DLD1 (cell line): Measurements from ENCODE around the gene TCHP.
"Not testable (repeated sequence)": the region's sequence is repeated elsewhere in the genome, so short reads cannot be mapped to it uniquely, and the experiment has no call there.

Source experiments
- in situ Hi-C: cut with HindIII; loops from 2 replicates; pipeline ENCODE4 v1.10.0; 2017; ENCODE audit warnings: low sequenced_read_pairs

Gene TCHP, protein sequence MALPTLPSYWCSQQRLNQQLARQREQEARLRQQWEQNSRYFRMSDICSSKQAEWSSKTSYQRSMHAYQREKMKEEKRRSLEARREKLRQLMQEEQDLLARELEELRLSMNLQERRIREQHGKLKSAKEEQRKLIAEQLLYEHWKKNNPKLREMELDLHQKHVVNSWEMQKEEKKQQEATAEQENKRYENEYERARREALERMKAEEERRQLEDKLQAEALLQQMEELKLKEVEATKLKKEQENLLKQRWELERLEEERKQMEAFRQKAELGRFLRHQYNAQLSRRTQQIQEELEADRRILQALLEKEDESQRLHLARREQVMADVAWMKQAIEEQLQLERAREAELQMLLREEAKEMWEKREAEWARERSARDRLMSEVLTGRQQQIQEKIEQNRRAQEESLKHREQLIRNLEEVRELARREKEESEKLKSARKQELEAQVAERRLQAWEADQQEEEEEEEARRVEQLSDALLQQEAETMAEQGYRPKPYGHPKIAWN

DNA sequence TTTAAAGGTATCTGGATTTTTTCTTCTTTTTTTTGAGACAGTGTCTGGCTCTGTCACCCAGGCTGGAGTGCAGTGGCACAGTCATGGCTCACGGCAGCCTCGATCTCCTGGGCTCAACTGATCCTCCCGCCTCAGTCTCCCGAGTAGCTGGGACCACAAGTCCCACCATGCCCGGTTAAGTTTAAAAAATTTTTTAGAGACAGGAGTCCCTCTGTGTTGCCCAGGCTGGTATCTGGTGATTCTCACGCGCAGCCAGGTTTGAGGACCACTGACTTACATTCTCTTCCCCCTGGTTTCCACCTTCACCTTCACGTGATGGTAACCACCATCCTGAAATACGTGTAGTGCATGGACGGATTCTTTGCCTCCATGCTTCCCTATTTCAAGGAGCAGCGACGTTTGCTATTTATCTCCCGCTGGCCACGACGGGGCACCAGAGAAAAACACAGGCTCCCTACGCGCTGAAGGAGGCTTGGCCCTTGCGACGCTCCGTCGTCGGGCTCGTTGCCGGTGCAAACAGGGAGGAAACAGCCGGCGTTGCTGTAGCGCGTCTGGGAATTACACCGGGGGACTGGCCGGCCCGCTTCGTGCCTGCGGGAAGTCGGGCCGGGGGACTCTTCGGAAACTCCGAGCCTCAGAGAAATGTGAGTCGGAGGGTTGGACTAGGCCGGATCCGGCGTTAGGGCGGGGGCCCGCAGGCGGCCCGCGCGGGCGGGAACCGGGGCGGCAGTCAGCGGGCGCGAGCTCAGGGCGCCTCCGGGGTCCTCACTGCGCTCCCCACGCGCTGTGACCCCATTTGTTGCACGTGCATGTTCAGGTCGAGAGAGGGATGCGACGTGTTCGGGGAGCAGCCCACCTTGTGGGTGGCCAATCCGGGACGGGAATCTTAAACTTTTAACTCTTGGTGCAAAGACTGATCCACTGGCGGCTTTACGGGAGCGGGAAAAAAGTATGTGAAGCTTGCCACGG lies at the start of gene TCHP:
TCHP (plus strand) TSS at position 492 of the 969 bp plus-strand sequence. CDS start 2,753 bp downstream, outside the sequence.
- in situ Hi-C loops = no loop called here

DNA sequence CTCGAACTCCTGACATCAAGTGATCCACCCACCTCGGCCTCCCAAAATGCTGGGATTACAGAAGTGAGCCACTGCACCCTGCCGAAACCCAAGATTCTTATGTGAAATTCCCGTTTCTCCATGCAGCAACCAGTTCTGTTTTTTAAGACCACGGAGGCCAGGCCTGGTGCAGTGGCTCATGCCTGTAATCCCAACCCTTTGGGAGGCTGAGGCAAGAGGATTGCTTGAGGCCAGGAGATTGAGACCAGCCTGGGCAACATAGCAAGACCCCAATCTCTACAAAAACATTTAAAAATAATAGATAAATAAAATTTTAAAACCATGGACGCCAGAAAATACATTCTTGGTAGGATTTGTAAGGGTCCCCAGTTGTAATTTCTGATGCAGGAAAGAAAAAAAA lies 49.6 kb upstream of the TCHP start:
- in situ Hi-C loops = not testable (repeated sequence)

DNA sequence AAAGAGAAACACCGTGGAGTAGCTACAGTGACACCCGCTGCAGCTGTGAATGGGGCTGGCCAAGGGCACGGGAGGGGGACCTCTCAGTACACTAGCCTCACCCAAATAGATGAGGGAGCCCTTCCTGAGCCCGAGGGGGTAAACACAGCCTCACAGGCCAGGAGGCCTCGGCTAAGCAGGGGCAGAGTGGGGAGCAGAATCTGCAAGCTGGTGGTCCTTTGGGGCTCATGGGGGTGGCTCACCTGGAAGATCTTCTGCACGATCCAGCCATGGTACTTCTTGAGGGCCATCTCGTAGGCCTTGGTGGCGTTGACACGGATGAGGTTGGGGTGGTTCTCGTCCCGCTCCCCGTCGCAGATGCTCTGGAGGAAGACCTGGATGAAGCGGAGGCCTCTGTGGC lies 44.7 kb upstream of the TCHP start:
- in situ Hi-C loops = no loop called here

DNA sequence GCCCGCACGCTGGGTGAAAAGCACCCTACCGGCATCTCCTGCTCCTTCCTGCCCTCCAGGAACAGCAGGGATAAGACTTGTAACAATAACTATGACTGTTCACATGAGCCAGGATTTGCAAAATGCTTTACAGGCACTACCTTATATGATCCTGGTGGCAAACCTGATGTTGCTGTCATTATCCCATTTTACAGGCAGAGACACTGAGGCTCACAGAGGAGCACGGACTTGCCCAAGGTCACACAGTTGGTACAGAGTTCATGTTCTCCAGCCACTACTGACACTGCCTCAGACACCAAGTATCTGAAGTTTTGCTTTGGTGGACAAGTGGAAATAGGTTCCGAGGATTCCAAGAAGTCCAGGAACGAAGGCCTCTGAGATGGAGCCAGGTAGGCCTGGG lies 42.4 kb upstream of the TCHP start:
- in situ Hi-C loops = no loop called here

DNA sequence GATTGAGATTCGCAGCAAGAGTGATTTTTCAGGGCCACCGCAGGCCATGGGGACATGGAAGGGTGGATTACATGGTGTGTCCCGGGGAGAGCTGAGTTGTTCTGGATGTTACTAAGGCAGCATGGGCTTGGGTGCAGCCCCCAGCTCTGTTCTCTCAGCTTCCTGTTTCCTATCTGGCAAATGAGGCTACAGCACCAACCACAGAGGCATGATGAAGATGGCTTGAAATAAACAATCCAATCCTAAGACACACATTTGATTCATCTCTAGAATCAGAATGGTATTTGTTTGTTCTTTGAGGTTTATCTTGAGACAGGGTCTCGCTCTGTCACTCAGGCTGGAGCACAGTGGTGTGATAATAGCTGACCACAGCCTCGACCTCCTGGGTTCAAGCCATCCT lies 41.3 kb upstream of the TCHP start:
- in situ Hi-C loops = no loop called here

DNA sequence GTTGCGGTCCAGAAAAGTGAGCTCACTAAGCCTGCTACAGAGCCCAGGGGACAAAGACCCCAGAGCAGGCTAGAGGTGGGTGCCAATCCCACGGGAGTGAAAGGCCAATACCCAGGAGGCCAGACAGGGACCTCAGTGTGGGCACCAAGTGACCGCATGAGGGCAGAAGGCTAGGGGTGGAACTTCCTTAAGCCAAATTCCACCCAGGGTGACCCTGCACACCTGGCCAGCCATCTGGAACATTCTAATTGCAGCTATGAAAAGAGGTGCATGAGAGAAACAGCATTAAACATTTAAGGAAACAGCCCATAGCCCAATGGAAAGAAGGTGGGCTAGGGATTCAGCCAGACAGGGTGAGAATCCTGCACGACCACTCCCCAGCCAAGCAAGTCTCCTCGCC lies 39.1 kb upstream of the TCHP start:
- in situ Hi-C loops = no loop called here

DNA sequence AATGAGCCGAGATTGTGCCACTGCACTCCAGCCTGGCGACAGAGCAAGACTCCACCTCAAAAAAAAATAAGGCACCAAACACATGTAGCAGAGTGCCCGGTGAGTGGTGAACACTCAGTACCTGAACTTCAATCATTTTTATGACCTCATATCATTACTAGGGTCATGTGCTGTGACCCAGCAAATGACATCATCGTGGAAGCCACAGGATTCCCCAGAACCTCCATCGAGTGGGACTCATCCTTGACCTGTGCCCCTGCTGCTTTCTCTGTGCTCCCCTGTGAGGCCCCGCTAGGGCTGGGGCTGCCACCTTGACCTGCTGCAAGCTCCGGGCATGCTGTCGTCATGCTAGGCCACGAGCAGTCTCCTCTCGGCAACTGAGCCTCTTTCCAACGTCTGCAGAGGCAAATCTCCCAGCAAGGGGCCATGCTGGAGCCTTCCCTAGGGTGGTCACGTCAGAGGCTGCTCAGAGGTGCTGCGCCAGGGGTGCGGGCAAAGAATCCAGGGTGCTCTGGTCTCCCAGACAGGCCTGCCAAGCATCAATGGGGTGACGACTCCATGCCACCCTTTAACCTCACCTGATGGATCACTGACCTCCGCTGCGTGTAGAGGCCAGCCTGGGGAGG lies 38.3 kb upstream of the TCHP start:
- in situ Hi-C loops = no loop called here

DNA sequence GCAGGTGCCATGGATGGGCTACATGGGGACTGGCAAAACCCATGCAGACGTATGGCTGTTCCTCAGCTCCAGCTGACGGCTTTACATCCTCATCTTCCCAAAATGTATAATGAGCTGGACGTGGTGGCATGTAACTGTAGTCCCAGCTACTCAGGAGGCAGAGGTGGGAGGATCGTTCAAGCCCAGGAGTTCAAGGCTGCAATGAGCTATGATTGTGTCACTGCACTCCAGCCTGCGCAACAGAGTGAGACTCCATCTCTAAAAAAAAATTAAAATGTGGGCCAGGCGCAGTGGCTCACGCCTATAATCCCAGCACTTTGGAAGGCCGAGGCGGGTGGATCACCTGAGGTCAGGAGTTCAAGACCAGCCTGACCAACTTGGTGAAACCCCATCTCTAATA lies 37.6 kb upstream of the TCHP start:
- in situ Hi-C loops = not testable (repeated sequence)

DNA sequence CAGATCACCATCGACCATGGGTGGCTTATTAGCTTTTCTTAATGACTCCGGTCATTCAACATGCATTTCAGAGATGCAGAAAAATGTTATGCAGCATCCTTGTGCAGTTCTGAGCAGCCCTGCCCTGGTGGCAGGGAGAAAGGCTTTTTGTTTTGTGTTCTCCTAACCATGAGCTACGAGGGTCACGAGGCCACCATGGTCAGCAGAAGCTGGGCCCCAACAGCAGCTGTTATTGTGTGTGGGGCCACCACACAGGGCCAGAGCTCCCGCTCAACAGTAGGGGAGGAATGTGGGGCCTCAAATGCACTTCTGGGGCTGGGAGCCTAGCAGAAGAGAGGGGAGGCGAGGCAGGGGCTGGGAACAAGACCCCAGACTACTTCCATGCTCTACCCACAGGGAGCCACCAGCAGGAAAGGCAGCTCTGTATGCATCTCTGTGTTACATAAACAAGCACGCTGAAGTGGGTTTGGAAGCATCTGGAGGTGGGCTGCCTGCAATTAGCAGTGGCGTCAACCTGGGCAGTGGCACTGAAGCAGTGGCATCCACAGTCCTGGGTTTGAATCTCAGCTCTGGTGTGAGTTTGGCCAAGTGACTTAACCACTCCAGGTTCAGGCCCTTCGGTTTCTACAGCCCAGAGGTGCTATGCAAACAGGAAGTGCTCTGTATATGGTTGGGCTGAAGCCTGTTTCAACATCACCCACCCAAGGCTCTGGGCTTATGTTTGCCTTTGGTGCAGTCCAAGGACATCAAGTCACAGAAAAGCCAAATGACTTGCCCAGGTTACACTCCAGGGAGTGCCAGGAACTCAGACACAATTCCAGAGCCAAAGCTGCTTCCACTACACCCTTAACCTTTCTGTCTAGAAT lies 36.0 kb upstream of the TCHP start:
- in situ Hi-C loops = no loop called here

DNA sequence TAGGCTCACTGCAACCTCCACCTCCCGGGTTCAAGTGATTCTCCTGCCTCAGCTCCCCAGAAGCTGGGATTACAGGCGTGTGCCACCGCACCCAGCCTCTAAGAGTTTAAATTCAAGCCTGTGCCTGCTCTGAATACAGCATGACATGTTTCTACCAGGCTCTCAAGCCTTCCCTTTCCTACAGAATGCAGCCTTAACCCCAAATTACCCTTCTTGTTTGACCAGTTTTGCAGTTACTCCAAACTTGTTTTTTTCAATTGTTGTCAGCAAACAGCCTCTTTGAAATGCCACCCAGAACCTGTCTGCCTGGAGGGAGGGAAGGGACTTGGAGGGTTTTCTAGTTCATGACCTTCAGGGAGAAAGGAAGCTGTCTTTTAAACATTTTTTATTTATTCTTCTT lies 35.2 kb upstream of the TCHP start:
- in situ Hi-C loops = no loop called here

DNA sequence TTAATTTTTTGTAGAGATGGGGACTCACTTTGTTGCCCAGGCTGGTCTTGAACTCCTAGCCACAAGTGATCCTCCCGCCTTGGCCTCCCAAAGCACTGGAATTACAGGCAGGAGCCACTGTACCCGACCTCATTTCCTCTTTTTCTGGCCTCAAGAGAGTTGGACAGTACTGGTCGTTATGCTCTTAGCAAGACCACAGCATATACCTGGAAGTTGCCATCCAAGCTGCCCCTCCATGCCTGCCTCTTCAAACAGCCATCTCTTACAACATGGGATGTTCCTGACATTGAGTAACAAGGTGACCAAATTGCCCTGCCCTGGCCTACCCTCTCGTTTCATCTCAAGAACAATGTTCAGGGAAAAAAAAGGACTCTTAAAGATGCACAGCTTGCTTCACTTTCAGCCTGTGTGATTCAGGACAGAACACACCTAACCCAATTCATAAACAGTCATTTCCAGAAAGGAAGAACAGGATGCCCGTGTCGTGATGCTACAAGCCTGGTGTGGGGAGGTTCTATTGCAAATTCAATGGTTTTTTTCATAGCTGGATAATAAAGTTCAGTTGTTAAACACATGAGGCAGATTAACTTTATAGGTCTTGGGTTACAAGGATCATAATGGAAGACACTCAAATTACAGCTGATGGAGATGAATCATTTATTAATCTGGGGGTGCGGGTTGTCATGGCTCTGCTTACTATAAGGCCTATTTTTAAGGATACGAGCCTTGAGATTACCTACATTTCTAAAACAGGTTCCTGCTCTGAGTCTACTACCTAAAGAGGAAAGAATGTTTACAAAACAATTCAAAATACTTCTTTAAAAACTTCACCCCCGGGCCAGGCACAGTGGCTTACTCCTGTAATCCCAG lies 31.7 kb upstream of the TCHP start:
- in situ Hi-C loops = no loop called here

DNA sequence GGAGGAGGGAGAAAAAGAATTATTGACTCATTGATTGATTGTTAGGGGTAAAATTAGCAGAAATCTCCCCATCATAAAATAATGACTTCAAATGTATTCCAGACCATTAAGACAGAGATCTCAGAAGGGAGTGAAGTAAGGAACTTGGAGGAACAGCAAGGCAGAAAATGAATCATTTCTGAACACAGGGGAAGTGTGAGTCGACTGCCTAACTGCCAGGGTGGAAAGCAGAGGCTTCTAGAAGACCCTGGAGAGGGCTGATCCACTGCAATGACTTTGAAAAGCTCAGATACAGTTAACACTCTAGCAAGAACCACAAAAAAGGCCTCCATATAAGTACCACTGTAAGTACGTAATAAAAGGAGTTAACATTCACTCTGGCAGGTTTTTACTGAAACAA lies 29.4 kb upstream of the TCHP start:
- in situ Hi-C loops = no loop called here

DNA sequence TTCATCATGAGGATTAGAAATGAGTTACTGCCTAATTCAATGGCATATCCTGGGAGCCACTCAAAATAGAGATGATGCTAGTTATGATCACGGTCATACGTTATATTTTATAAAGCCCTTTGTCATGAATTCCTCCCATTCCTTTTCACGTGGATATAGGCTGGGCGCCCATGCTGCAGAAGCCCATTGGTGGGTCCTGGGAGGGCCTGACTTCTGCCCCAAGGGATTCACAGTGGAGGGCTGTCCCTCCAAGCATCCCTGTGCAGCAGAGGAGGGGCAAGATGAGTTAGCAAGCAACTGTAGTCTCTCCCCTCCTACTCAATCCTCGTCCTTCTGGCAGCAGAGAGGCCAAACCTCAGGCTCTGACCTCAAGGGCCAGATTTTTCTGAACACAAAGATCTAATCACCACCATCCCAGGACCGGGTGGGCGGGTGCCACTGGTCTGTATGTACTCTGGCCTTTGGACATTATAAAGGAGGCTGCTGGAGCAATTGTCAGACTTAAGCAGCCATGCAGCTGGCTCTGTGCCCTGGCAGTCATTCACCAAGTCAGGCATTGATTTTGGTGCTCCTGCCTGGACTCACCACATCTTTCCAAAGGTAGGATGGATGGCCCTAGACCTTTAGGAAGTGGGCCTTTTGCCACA lies 28.3 kb upstream of the TCHP start:
- in situ Hi-C loops = no loop called here

DNA sequence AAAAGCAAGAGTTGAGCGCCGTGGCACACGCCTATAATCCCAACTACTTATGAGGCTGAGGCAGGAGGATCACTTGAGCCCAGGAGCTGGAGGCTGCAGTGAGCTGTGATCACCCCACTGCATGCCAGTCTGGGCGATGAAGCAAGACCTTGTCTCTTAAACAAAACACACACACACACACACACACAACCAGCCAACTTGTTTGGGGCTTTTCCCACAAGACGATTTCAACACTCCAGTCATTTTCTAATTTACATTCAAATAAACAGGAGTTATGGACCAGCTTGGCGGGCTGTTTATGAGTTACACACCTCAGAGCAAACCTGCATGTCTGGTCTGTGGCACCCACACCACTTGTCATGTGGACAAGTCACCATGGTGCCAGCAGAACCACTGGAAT lies 26.4 kb upstream of the TCHP start:
- in situ Hi-C loops = no loop called here

DNA sequence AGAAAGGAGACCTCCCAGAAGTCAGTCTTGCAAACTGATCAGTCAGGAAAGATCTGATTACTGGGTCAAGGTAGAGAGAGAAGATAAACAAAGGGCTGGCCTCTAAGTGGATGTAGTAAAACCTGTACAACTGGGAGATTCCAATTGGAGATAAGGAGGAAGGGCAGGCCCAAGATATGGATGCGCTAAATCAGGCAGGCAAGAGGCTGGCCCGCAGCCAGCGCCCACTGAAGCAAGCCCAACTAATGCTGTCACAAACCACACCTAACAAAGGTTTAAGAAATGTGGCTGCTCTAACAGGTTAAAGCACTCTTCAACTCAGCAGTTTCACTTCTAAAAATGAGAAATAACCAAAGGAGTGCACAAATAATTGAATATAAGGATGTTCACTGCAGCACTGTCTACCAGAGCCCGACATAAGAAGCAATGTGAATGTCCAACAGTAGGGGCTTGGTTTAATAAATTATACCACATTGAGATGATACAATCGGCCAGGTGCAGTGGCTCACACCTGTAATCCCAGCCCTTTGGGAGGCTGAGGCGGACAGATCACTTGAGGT lies 24.4 kb upstream of the TCHP start:
- in situ Hi-C loops = no loop called here

DNA sequence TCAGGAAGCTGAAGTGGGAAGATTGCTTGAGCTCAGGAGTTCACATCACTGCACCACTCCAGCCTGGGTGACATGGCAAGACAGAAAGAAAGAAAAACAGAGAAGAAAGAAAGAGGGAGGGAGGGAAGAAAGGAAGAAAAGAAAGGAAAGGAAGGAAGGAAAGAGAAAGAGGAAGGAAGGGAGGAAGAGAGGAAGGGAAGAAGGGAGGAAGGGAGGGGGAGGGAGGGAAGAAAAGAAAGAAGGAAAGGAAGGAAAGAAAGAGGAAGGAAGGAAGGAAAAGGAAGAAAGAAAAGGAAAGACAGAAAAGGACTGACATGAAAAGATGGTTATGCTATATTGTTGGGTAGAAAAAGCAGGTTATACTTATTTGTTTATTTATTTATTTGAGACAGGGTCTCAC lies 23.7 kb upstream of the TCHP start:
- in situ Hi-C loops = no loop called here

DNA sequence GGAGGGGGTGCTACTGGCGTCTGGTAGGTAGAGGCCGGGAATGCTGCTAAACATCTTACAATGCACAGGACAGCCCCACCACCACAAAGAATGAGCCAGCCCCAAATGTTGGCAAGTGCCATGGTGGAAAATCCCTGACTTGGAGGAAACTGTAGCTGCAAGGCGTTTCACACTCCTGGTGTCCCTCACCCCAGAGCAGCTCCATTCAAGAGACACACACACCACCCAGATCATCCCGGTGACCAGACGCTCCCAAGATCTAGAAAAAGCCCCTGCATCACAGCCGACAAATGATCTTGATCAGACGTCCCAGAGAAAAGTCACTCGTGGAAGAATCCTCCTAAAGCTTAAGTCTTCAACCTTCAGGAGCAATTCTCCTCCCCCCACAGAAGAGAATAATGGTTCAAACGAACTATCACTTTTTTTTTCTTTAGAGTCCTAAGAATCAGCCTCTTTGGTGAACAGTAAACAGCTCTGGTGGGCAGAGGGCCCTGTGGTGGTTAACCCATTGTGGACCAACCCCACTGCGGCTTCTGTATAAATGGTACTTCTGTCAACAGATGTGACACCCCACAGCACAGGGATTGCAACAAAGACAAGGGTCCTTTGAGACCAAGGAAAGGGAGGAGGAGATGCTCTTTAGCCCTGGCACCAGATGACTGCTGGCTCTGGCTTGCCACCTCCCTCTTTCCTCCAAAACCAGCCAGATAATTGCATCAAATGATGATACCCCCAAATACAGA lies 22.4 kb upstream of the TCHP start:
- in situ Hi-C loops = no loop called here

DNA sequence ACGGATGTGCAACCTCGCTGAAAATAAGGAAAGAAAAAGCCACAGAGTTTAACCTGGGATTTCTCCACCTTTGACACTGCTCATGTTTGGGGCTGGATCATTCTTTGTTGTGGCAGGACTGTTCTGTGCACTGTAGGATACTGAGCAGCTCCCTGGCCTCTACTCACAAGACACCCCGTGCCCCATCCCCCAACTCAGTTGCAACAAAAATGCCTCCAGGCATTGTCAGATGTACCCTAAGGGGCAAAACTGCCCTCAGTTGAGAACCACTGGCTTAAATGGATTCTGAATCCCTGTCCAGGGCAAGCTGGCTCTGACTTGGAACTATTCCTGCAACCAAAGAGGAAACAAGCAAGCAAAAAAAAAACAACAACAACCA lies 21.8 kb upstream of the TCHP start:
- in situ Hi-C loops = no loop called here
